ENCODE results near the gene SHROOM1.

The SHROOM1 gene

GRCh38 chr5:132785365-132785764 lies 45.1 kb downstream of the SHROOM1 start:
- Histone ChIP-seq H3K27ac (no peak overlapping the region), H3K4me3 (peak overlapping the region; percentile 35)
- no peak for DNase-seq (ENCODE audit: low spot score)
- TF ChIP-seq, protein P1, sequence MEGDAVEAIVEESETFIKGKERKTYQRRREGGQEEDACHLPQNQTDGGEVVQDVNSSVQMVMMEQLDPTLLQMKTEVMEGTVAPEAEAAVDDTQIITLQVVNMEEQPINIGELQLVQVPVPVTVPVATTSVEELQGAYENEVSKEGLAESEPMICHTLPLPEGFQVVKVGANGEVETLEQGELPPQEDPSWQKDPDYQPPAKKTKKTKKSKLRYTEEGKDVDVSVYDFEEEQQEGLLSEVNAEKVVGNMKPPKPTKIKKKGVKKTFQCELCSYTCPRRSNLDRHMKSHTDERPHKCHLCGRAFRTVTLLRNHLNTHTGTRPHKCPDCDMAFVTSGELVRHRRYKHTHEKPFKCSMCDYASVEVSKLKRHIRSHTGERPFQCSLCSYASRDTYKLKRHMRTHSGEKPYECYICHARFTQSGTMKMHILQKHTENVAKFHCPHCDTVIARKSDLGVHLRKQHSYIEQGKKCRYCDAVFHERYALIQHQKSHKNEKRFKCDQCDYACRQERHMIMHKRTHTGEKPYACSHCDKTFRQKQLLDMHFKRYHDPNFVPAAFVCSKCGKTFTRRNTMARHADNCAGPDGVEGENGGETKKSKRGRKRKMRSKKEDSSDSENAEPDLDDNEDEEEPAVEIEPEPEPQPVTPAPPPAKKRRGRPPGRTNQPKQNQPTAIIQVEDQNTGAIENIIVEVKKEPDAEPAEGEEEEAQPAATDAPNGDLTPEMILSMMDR (IDR thresholded peaks at IDR 0.05): no peak

GRCh38 chr5:132782101-132782500 lies 48.3 kb downstream of the SHROOM1 start:
- Histone ChIP-seq H3K27ac (no peak overlapping the region), H3K4me3 (no peak overlapping the region)
- TF ChIP-seq, protein P1 (IDR thresholded peaks at IDR 0.05): no peak
- peak; percentile 45 for DNase-seq (ENCODE audit: low spot score)

- Histone ChIP-seq H3K4me3 (no peak overlapping the region), H3K27ac (no peak overlapping the region)
- TF ChIP-seq, protein P1 (IDR thresholded peaks at IDR 0.05): no peak
- DNase-seq (ENCODE audit: low spot score): no peak
Measured at GRCh38 chr5:132781029-132781428, 49.4 kb downstream of the SHROOM1 start.

- TF ChIP-seq, protein P1 (IDR thresholded peaks at IDR 0.05): no peak
- no peak overlapping the region for H3K27ac ChIP-seq
- no peak for DNase-seq (ENCODE audit: low spot score)
- no peak overlapping the region for H3K4me3 ChIP-seq
Measured at GRCh38 chr5:132780577-132780976, 49.9 kb downstream of the SHROOM1 start.

DNA sequence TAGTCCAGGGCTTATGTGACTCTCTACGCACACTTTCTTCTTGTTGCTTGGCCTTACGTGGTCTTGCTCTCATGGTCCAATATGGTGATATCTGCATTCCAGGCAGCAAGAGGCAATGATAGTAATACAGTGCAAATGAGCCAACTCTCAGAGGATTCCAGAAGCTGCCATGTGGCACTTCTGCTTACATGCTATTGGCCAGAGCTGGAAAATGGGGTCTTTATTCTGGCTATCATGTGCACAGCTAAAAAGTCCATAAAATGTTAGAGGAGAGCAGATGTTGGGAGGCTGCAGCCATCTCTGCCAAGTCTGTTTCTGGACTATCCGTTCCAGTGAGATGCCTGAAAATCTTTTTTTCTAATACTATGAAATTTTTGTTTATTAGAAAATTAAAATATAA lies 50.5 kb downstream of the SHROOM1 start:
- DNase-seq (ENCODE audit: low spot score): peak; percentile 9
- H3K4me3 ChIP-seq: no peak overlapping the region
- TF ChIP-seq, protein P1 (IDR thresholded peaks at IDR 0.05): no peak
- no peak overlapping the region for H3K27ac ChIP-seq

- DNase-seq (ENCODE audit: low spot score): no peak
- Histone ChIP-seq H3K27ac (peak overlapping the region in 1 of 2 donors; percentile 5), H3K4me3 (no peak overlapping the region)
- TF ChIP-seq, protein P1 (IDR thresholded peaks at IDR 0.05): no peak
Measured at GRCh38 chr5:132778856-132779255, 51.6 kb downstream of the SHROOM1 start.

DNA sequence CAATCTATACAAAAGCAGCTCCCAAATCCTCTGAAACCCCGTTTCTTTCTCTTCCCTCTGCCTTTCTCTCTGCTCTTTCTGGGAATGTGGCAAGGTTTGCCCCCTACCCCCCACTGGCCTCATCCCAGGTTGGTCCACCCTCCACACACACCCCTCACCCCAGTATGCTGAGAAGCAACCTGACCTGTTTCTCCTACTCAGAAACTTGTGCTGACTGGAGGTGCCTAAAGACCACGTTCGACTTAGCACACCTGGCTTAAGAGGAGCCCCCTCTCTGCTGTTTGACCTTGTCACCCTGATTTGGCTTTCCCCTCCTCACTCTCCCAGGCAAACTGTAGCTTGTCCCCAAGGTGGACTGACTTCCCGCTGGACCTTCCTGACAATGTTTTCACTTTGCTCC lies 52.3 kb downstream of the SHROOM1 start:
- TF ChIP-seq, protein P1 (IDR thresholded peaks at IDR 0.05): no peak
- no peak for DNase-seq (ENCODE audit: low spot score)
- Histone ChIP-seq H3K27ac (peak overlapping the region; percentile 82 to 97), H3K4me3 (peak overlapping the region; percentile 92)
